Mucosa of rectum (tissue), 2 donors: ENCODE measurements around the gene SMURF1.

Experiments
- H3K27ac ChIP-seq, 2 donors: one replicate each; pipeline ENCODE4 v1.7.0; 2013; ENCODE audit warnings: inconsistent platforms in 2 of 2, low read depth in 2 of 2, low read length in 2 of 2
- H3K27me3 ChIP-seq, 2 donors: one replicate each; pipeline ENCODE4 v1.7.0; 2013; ENCODE audit warnings: low read length in 2 of 2; ENCODE audit not compliant: control insufficient read depth in 2 of 2, insufficient read depth in 2 of 2
- H3K36me3 ChIP-seq, 2 donors: one replicate each; pipeline ENCODE4 v1.7.0; 2013; ENCODE audit warnings: low read length in 2 of 2; ENCODE audit not compliant: control insufficient read depth in 2 of 2, insufficient read depth in 2 of 2
- H3K4me1 ChIP-seq, 2 donors: one replicate each; pipeline ENCODE4 v1.7.0; 2013; ENCODE audit warnings: low read length in 2 of 2, mild to moderate bottlenecking in 1 of 2; ENCODE audit not compliant: control insufficient read depth in 2 of 2, insufficient read depth in 2 of 2
- H3K4me3 ChIP-seq, 2 donors: one replicate each; pipeline ENCODE4 v1.7.0; 2013; ENCODE audit warnings: low read length in 2 of 2
- H3K9ac ChIP-seq, 2 donors: one replicate each; pipeline ENCODE4 v1.7.0; 2013; ENCODE audit warnings: low read length in 2 of 2, low read depth in 1 of 2, mild to moderate bottlenecking in 1 of 2
- H3K9me3 ChIP-seq, 2 donors: one replicate each; pipeline ENCODE4 v1.7.0; 2013; ENCODE audit warnings: low read length in 2 of 2; ENCODE audit not compliant: control insufficient read depth in 2 of 2
- donor health status: healthy.
- donor health status: Normal muscosa, but diverticular disease.

SMURF1 gene

GRCh38 chr7:99002148-99002826, 141.6 kb downstream of the SMURF1 start:
- H3K27ac ChIP-seq: no peak overlapping the region
- no peaks in the 10 kb centered on the region for H3K9me3 ChIP-seq
- H3K9ac ChIP-seq: no peak overlapping the region
- H3K27me3 ChIP-seq: no peaks in the 10 kb centered on the region
- H3K4me1 ChIP-seq: peaks cover 0 to 8% of the 10 kb centered on the region in 2 donors
- no peak overlapping the region for H3K4me3 ChIP-seq
- peaks cover 66 to 80% of the 10 kb centered on the region in 2 donors for H3K36me3 ChIP-seq

GRCh38 chr7:99001482-99002147, 142.3 kb downstream of the SMURF1 start:
- Histone ChIP-seq H3K4me1 (peaks cover 0 to 8% of the 10 kb centered on the region in 2 donors), H3K27ac (no peak overlapping the region), H3K9me3 (no peaks in the 10 kb centered on the region), H3K4me3 (no peak overlapping the region), H3K9ac (no peak overlapping the region), H3K36me3 (peaks cover 61 to 76% of the 10 kb centered on the region in 2 donors), H3K27me3 (no peaks in the 10 kb centered on the region)

- Histone ChIP-seq H3K27ac (no peak overlapping the region), H3K9me3 (no peaks in the 10 kb centered on the region), H3K4me1 (peaks cover 0 to 8% of the 10 kb centered on the region in 2 donors), H3K27me3 (no peaks in the 10 kb centered on the region), H3K36me3 (peaks cover 62 to 76% of the 10 kb centered on the region in 2 donors), H3K9ac (no peak overlapping the region), H3K4me3 (no peak overlapping the region)
Observed at GRCh38 chr7:99000904-99001465, 142.9 kb downstream of the SMURF1 start.

GRCh38 chr7:99000196-99000903, 143.6 kb downstream of the SMURF1 start:
- Histone ChIP-seq H3K36me3 (peaks cover 62 to 77% of the 10 kb centered on the region in 2 donors), H3K27ac (no peak overlapping the region), H3K4me1 (peaks cover 0 to 8% of the 10 kb centered on the region in 2 donors), H3K27me3 (no peaks in the 10 kb centered on the region), H3K9me3 (no peaks in the 10 kb centered on the region), H3K9ac (no peak overlapping the region), H3K4me3 (no peak overlapping the region)

DNA sequence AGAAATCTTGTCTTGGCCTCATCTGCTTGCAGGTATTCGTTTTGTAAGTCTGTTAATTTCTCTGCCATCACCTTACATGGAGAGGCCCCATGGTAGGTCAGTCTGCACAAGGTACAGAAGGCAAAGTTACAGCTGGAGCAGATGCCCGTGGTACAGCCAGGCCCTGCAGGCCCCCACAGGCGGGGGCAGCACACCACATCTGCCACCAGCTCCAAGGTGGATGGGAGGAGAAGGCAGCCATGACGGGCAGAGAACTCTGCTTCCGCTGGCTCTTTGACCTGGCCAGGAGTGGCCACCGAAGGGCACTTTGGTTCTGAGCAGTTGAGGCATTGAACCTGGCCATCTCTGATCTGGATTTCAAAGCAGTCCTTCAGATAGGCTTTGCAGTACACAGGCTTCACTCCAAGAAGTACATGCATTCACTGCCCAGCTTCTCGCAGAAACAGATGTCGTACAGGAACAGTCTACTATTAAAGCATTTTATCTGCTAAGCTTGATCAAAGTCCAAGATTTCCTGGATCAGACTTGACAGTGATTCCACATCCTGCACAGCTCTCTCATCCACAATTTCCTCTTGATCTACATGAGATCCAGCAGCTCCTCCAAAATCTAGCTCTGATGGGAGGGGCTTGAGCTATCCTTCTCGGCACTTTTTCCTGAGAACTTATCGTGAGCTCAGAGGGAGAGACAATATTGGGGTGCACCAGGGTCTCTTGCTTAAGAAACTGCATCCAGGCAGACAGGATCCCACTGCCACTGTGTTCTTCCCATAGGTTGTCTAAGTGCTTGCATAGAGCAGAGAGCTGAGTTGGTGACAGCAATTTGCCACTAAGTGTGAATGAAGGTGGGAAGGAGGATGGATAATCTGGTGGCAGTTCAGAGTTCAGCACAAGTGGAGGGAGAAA, 144.8 kb downstream of the SMURF1 start:
- no peaks in the 10 kb centered on the region for H3K27me3 ChIP-seq
- H3K9ac ChIP-seq: no peak overlapping the region
- H3K27ac ChIP-seq: no peak overlapping the region
- peaks cover 0 to 8% of the 10 kb centered on the region in 2 donors for H3K4me1 ChIP-seq
- no peaks in the 10 kb centered on the region for H3K9me3 ChIP-seq
- H3K4me3 ChIP-seq: no peak overlapping the region
- peaks cover 62 to 77% of the 10 kb centered on the region in 2 donors for H3K36me3 ChIP-seq

- Histone ChIP-seq H3K4me1 (peaks cover 0 to 8% of the 10 kb centered on the region in 2 donors), H3K27ac (no peak overlapping the region), H3K9me3 (no peaks in the 10 kb centered on the region), H3K4me3 (no peak overlapping the region), H3K27me3 (no peaks in the 10 kb centered on the region), H3K36me3 (peaks cover 70 to 81% of the 10 kb centered on the region in 2 donors), H3K9ac (no peak overlapping the region)
Observed at GRCh38 chr7:98997846-98998245, 146.1 kb downstream of the SMURF1 start.

DNA sequence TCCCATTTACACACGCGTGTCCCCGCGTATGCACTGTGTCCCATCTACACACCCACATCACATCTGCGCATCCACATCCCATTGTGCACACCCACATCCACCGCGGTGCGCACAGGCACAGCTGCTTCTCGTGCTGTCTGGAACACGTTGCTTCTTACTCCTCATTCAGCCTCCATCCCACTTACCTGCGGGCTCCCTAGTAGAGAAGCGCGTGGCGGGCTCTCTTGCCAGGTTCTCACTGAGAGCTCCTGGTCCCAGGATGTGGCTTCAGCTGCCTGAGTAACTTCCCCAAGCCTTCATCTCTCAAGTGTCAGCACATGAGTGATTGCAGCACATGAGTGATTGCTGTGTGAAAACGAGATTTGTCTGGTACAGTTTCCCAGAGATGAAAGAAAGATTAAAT, 147.8 kb downstream of the SMURF1 start:
- Histone ChIP-seq H3K27me3 (no peaks in the 10 kb centered on the region), H3K36me3 (peaks cover 76 to 83% of the 10 kb centered on the region in 2 donors), H3K27ac (no peak overlapping the region), H3K4me1 (peaks cover 0 to 8% of the 10 kb centered on the region in 2 donors), H3K9me3 (no peaks in the 10 kb centered on the region), H3K4me3 (no peak overlapping the region), H3K9ac (no peak overlapping the region)

DNA sequence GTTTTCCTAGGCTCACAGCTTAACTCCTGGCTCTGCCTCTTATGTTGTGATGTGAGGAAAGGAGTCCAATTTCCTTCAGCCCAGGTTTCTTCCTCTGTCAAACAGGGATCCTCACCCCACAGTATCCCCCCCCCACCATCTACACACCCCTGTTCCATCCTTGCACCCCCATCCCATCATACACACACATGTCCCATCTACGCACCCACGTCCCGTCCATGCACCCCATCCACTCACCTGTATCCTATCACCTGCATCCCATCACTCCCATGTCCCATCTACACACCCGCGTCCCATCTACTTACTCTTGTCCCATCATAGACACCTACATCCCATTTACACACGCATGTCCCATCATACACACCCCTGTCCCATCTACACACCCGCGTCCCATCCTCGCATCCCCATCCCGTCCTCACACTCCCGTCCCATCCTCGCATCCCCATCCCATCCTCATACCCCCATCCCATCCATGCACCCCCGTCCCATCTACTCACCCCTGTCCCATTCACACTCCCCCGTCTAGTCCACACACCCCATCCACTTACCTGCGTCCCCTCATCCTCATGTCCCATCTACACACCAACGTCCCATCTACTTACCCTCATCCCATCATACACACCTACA, 148.3 kb downstream of the SMURF1 start:
- H3K4me3 ChIP-seq: no peak overlapping the region
- no peaks in the 10 kb centered on the region for H3K27me3 ChIP-seq
- H3K9ac ChIP-seq: no peak overlapping the region
- peaks cover 75 to 83% of the 10 kb centered on the region in 2 donors for H3K36me3 ChIP-seq
- H3K4me1 ChIP-seq: peaks cover 0 to 8% of the 10 kb centered on the region in 2 donors
- no peak overlapping the region for H3K27ac ChIP-seq
- H3K9me3 ChIP-seq: no peaks in the 10 kb centered on the region

DNA sequence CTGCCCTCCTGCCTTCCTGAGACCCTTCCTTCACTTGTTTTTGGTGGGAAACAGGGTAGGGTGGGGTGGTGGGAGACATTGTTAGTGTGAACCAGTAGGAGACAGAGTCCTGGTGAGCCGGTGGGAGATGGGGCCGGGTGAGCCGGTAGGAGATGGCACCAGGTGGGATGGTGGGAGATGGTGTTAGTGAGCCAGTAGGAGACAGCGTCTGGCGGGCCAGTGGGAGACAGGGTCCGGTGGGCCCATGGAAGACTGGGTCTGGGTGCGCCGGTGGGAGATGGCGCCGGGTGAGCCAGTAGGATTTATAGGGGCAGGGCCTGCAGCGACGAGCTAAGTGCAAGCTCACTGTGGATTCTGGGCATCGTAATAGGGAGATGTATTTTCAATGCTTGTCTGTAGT, 148.8 kb downstream of the SMURF1 start:
- peaks cover 74 to 82% of the 10 kb centered on the region in 2 donors for H3K36me3 ChIP-seq
- no peak overlapping the region for H3K27ac ChIP-seq
- no peaks in the 10 kb centered on the region for H3K27me3 ChIP-seq
- H3K4me1 ChIP-seq: peaks cover 0 to 8% of the 10 kb centered on the region in 2 donors
- no peak overlapping the region for H3K9ac ChIP-seq
- H3K4me3 ChIP-seq: no peak overlapping the region
- no peaks in the 10 kb centered on the region for H3K9me3 ChIP-seq
